Measurements from ENCODE around the gene MSX2. TPM values are rescaled to one million over a fixed set of nuclear protein-coding genes. Genes with fewer than 3 reads are reported as not detected.

MSX2 gene
- total RNA-seq, 1 donor = 2.2 TPM

DNA sequence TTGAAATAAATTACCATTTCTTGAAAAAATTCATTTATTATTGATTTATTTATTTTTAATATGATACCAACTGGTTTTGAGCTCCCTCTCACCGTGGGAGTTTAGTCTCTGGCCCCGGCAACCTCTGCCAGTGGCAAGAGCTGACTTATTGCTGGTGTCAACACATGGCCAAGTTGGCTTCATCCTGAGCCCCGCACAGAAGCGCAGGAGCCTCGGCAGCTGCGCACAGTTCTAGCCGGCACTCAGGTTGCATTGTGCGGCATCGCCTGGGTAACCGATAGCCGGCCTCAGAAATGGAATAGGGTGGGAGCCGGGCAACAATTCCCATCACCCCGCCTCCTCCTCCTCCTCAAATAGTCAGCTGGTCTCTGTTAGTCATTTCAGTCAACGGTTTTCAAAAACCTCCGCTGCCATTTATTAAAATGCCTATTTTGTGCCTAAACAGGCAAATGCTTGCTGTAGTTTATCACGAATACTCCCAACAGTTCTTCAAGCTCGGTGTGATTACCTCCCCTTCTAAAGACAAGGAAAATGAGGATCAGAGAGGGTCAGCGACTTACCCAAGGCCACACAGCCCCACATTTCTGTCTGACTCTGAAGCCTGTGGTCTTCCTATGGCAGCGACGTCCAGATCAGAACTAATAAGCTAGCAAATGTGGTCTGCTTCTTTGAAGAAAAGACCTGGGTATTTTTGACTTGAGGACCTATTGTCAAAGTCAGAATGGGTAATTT, 15.7 kb upstream of the MSX2 start:
- no peaks in the 10 kb centered on the region for H3K4me1 ChIP-seq (ENCODE audit: insufficient read depth, low read length)
- DNase-seq (ENCODE audit: insufficient read length, low spot score, missing footprints) = no peak
- H3K79me2 ChIP-seq (ENCODE audit: insufficient read depth, low read length) = no peaks in the 10 kb centered on the region
- no peak overlapping the region for H3K4me2 ChIP-seq (ENCODE audit: insufficient read depth, low read length)
- H4K20me1 ChIP-seq (ENCODE audit: insufficient read depth, low read length) = no peaks in the 10 kb centered on the region
- H3K36me3 ChIP-seq (ENCODE audit: insufficient read depth, low read length) = no peaks in the 10 kb centered on the region
- no peaks in the 10 kb centered on the region for H3K27me3 ChIP-seq (ENCODE audit: insufficient read depth, low read length)
- TF ChIP-seq, protein P1, sequence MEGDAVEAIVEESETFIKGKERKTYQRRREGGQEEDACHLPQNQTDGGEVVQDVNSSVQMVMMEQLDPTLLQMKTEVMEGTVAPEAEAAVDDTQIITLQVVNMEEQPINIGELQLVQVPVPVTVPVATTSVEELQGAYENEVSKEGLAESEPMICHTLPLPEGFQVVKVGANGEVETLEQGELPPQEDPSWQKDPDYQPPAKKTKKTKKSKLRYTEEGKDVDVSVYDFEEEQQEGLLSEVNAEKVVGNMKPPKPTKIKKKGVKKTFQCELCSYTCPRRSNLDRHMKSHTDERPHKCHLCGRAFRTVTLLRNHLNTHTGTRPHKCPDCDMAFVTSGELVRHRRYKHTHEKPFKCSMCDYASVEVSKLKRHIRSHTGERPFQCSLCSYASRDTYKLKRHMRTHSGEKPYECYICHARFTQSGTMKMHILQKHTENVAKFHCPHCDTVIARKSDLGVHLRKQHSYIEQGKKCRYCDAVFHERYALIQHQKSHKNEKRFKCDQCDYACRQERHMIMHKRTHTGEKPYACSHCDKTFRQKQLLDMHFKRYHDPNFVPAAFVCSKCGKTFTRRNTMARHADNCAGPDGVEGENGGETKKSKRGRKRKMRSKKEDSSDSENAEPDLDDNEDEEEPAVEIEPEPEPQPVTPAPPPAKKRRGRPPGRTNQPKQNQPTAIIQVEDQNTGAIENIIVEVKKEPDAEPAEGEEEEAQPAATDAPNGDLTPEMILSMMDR (IDR thresholded peaks at IDR 0.05; ENCODE audit: extremely low read depth, low read depth, low read length) = no peak
- no peak overlapping the region for H2AFZ ChIP-seq (ENCODE audit: low read length)
- no peak overlapping the region for H3K4me3 ChIP-seq (ENCODE audit: insufficient read depth, low read length)
- no peaks in the 10 kb centered on the region for H3K9me3 ChIP-seq (ENCODE audit: low read depth, low read length)
- no peak overlapping the region for H3K27ac ChIP-seq (ENCODE audit: low read depth, low read length)

DNA sequence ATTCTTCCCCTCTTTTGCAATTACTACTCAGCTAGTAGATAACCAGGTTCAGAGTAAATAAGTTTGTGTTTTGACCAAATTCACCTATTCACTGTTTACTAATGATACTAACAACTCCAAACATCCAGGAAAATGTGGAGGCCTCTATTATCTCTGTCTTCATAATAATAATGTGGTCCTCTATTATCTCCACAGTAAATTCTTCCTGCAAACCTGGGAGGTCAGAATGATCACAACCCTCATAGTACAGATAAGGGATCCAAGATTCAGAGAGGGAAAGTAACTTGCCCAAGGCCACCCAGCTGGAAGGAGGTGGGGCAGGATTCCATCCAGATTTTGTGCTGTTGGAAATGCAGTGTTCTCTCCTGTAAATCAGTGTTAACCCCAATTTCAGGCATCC, 9.6 kb upstream of the MSX2 start:
- Histone ChIP-seq H3K4me3 (ENCODE audit: insufficient read depth, low read length) (no peak overlapping the region), H3K36me3 (ENCODE audit: insufficient read depth, low read length) (no peaks in the 10 kb centered on the region), H3K27ac (ENCODE audit: low read depth, low read length) (no peak overlapping the region), H3K4me2 (ENCODE audit: insufficient read depth, low read length) (no peak overlapping the region), H3K9me3 (ENCODE audit: low read depth, low read length) (no peaks in the 10 kb centered on the region), H3K4me1 (ENCODE audit: insufficient read depth, low read length) (no peaks in the 10 kb centered on the region), H3K27me3 (ENCODE audit: insufficient read depth, low read length) (peaks cover 4% of the 10 kb centered on the region), H4K20me1 (ENCODE audit: insufficient read depth, low read length) (no peaks in the 10 kb centered on the region), H2AFZ (ENCODE audit: low read length) (no peak overlapping the region), H3K79me2 (ENCODE audit: insufficient read depth, low read length) (no peaks in the 10 kb centered on the region)
- TF ChIP-seq, protein P1 (IDR thresholded peaks at IDR 0.05; ENCODE audit: extremely low read depth, low read depth, low read length) = no peak
- DNase-seq (ENCODE audit: insufficient read length, low spot score, missing footprints) = no peak

DNA sequence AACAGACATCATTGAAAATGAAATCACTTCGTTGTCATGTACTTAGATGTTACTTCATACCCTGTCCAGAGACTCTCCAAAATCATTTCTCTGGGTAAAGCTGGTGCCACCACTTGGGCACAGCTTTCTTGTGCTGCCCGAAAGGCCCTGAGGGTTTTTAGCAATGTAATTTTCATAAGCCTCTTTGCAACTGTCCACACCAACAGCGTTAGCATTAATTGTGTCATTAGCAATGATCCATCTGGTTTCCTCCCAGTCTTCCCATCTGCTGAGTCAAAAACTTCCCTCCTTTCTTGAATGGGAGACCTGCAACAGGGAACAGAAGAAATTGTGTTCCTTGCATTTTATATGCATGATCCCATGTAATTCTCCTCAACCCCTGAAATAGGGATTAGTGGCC, 8.6 kb upstream of the MSX2 start:
- H4K20me1 ChIP-seq (ENCODE audit: insufficient read depth, low read length) = no peaks in the 10 kb centered on the region
- TF ChIP-seq, protein P1 (IDR thresholded peaks at IDR 0.05; ENCODE audit: extremely low read depth, low read depth, low read length) = no peak

GRCh38 chr5:174717826-174718455, 6.4 kb upstream of the MSX2 start:
- DNase-seq (ENCODE audit: insufficient read length, low spot score, missing footprints) = peak; percentile 71
- no peaks in the 10 kb centered on the region for H4K20me1 ChIP-seq (ENCODE audit: insufficient read depth, low read length)
- H3K27me3 ChIP-seq (ENCODE audit: insufficient read depth, low read length) = peaks cover 32% of the 10 kb centered on the region
- H3K36me3 ChIP-seq (ENCODE audit: insufficient read depth, low read length) = no peaks in the 10 kb centered on the region
- no peaks in the 10 kb centered on the region for H3K9me3 ChIP-seq (ENCODE audit: low read depth, low read length)
- TF ChIP-seq, protein P1 (IDR thresholded peaks at IDR 0.05; ENCODE audit: extremely low read depth, low read depth, low read length) = no peak
- no peak overlapping the region for H2AFZ ChIP-seq (ENCODE audit: low read length)
- H3K79me2 ChIP-seq (ENCODE audit: insufficient read depth, low read length) = no peaks in the 10 kb centered on the region
- H3K4me3 ChIP-seq (ENCODE audit: insufficient read depth, low read length) = no peak overlapping the region
- H3K4me2 ChIP-seq (ENCODE audit: insufficient read depth, low read length) = no peak overlapping the region
- no peaks in the 10 kb centered on the region for H3K4me1 ChIP-seq (ENCODE audit: insufficient read depth, low read length)
- H3K27ac ChIP-seq (ENCODE audit: low read depth, low read length) = no peak overlapping the region

More for the DNA sequence above, 8.6 kb upstream of the MSX2 start:
- H3K4me3 ChIP-seq (ENCODE audit: insufficient read depth, low read length) = no peak overlapping the region
- DNase-seq (ENCODE audit: insufficient read length, low spot score, missing footprints) = no peak
- H3K79me2 ChIP-seq (ENCODE audit: insufficient read depth, low read length) = no peaks in the 10 kb centered on the region
- H3K4me2 ChIP-seq (ENCODE audit: insufficient read depth, low read length) = no peak overlapping the region
- no peaks in the 10 kb centered on the region for H3K36me3 ChIP-seq (ENCODE audit: insufficient read depth, low read length)
- no peak overlapping the region for H2AFZ ChIP-seq (ENCODE audit: low read length)
- peaks cover 15% of the 10 kb centered on the region for H3K27me3 ChIP-seq (ENCODE audit: insufficient read depth, low read length)
- no peaks in the 10 kb centered on the region for H3K4me1 ChIP-seq (ENCODE audit: insufficient read depth, low read length)
- H3K27ac ChIP-seq (ENCODE audit: low read depth, low read length) = no peak overlapping the region
- no peaks in the 10 kb centered on the region for H3K9me3 ChIP-seq (ENCODE audit: low read depth, low read length)

Data from osteoblast (primary cell).